Measurements from ENCODE around the gene SOWAHC. TPM values are rescaled to one million over a fixed set of nuclear protein-coding genes. Genes with fewer than 3 reads are reported as not detected.

Gene SOWAHC
- total and polyA plus RNA-seq, 2 donors (not counting 3 experiments of a cell fraction or from before 2014, with no cell fraction given) = 1.0 to 4.1 TPM

- DNase-seq (ENCODE audit: low read depth, low spot score) (no peak), FAIRE-seq (no peak)
- Histone ChIP-seq H3K4me2 (ENCODE audit: insufficient read depth, low read length) (no peak overlapping the region), H3K4me1 (ENCODE audit: control insufficient read depth, extremely low read depth, insufficient read depth, low read length) (no peaks in the 10 kb centered on the region), H4K20me1 (replicated peaks; ENCODE audit: control insufficient read depth, extremely low read depth, insufficient read depth, low read length) (no peaks in the 10 kb centered on the region), H3K4me3 (replicated peaks in 1 of 3; ENCODE audit: insufficient read depth in 1 of 3, low read depth in 1 of 3, low read length in 3 of 3) (no peak overlapping the region), H3K27ac (ENCODE audit: insufficient read depth, low read depth, low read length) (no peak overlapping the region), H3K79me2 (ENCODE audit: control insufficient read depth, insufficient read depth, low read length) (no peaks in the 10 kb centered on the region), H2AFZ (ENCODE audit: low read depth, low read length) (no peak overlapping the region), H3K9me3 (replicated peaks; ENCODE audit: control insufficient read depth, insufficient read depth, low read length) (no peaks in the 10 kb centered on the region), H3K9ac (replicated peaks; ENCODE audit: extremely low read depth, insufficient read depth, low read length) (no peak overlapping the region), H3K9me1 (replicated peaks; ENCODE audit: control insufficient read depth, extremely low read depth, insufficient read depth, low read length) (no peaks in the 10 kb centered on the region), H3K36me3 (ENCODE audit: control insufficient read depth in 2 of 2, extremely low read depth in 1 of 2, insufficient read depth in 2 of 2, low read length in 2 of 2) (no peaks in the 10 kb centered on the region), H3K27me3 (ENCODE audit: control insufficient read depth in 2 of 2, insufficient read depth in 2 of 2, low read length in 2 of 2) (peaks cover 0 to 3% of the 10 kb centered on the region in 2 experiments)
- intact Hi-C loops (cut with micrococcal nuclease) = loop anchor here (10.0 kb wide), 1 partner anchor 547 kb away; no protein-coding TSS in a partner anchor
- ChIA-PET POLR2A (no interaction called here), CTCF (no interaction called here)
- dilution Hi-C loops (cut with MboI; ENCODE audit: extremely low pct_ligation_motif_present, low sequenced_read_pairs) = no loop called here
- BruUV-seq (replicated peaks) = no TSS peak
- TF ChIP-seq POLR2AphosphoS5 (IDR thresholded peaks at IDR 0.05; ENCODE audit: insufficient read depth, low read depth, low read length) = no peak
- no peak for TF ChIP-seq FOS (IDR thresholded peaks at IDR 0.05; ENCODE audit: borderline replicate concordance, insufficient read depth, low read length)
- TF ChIP-seq MYC (IDR thresholded peaks at IDR 0.05; ENCODE audit: low read depth, low read length) = no peak
- TF ChIP-seq POLR2A (IDR thresholded peaks at IDR 0.05; ENCODE audit: low read depth, low read length) = no peak
- TF ChIP-seq JUN (IDR thresholded peaks at IDR 0.05; ENCODE audit: borderline replicate concordance, insufficient read depth, insufficient read length, low read depth) = no peak
- TF ChIP-seq EZH2 (IDR thresholded peaks at IDR 0.05; ENCODE audit: borderline replicate concordance, low read depth, low read length, severe bottlenecking) = no peak
- TF ChIP-seq CTCF (IDR thresholded peaks at IDR 0.05; ENCODE audit: extremely low read depth in 1 of 2, insufficient read depth in 1 of 2, low read depth in 1 of 2, low read length in 2 of 2) = no peak
- no peak for TF ChIP-seq GATA2 (IDR thresholded peaks at IDR 0.05; ENCODE audit: insufficient read depth, insufficient read length, low read depth, low read length)
- TF ChIP-seq MAX (IDR thresholded peaks at IDR 0.05; ENCODE audit: insufficient read depth, insufficient read length) = no peak
These were observed 17.6 kb downstream of the SOWAHC start for GRCh38 chr2:109631741-109632140.

Measured in endothelial cell of umbilical vein (primary cell).